Common myeloid progenitor, CD34-positive (primary cell): Measurements from ENCODE around the gene MN1.

Experiments
- CTCF ChIA-PET: fragments of 350-600 bp; sonication (Branson Sonifier 250); formaldehyde crosslinking; loops from one replicate; lab custom pipeline; 2021; ENCODE audit warnings: antibody characterized with exemption; lab: Charles Lee
- POLR2A ChIA-PET: fragments of 350-600 bp; sonication (Branson Sonifier 250); formaldehyde crosslinking; loops from one replicate; lab custom pipeline; 2021; ENCODE audit warnings: antibody characterized with exemption; lab: Charles Lee
- DNase-seq, 3 donors: peaks; one replicate each; pipeline versions ENCODE4 v3.0.0 to v3.0.0-alpha.2; 2013
- H3K27ac ChIP-seq, 2 experiments: 1 replicate in 1 of 2; 2 replicates in 1 of 2; pipeline ENCODE4 v1.7.0; 2013; ENCODE audit warnings: inconsistent platforms in 2 of 2, low read length in 2 of 2, mild to moderate bottlenecking in 2 of 2, low read depth in 1 of 2, moderate library complexity in 1 of 2; ENCODE audit not compliant: severe bottlenecking in 2 of 2, insufficient read depth in 1 of 2, poor library complexity in 1 of 2
- H3K27me3 ChIP-seq, 5 experiments: replicated peaks in 2 of 5; 1 replicate in 3 of 5; 2 replicates in 2 of 5; pipeline versions ENCODE4 v1.6.1 to v1.7.0; 2013; ENCODE audit warnings: low read length in 4 of 5, mild to moderate bottlenecking in 2 of 5, moderate library complexity in 2 of 5, inconsistent platforms in 1 of 5; ENCODE audit not compliant: insufficient read depth in 5 of 5, control insufficient read depth in 4 of 5
- H3K36me3 ChIP-seq, 4 experiments: 1 replicate in 2 of 4; 2 replicates in 2 of 4; pipeline versions ENCODE4 v1.6.1 to v1.7.0; 2013; ENCODE audit warnings: low read length in 3 of 4, control low read depth in 1 of 4, mild to moderate bottlenecking in 1 of 4; ENCODE audit not compliant: control insufficient read depth in 4 of 4, insufficient read depth in 4 of 4
- H3K4me1 ChIP-seq, 4 experiments: 1 replicate in 3 of 4; 2 replicates in 1 of 4; pipeline versions ENCODE4 v1.6.1 to v1.7.1; 2013; ENCODE audit warnings: low read length in 3 of 4, mild to moderate bottlenecking in 3 of 4, control low read depth in 1 of 4, inconsistent platforms in 1 of 4, moderate library complexity in 1 of 4; ENCODE audit not compliant: control insufficient read depth in 4 of 4, insufficient read depth in 4 of 4; ENCODE audit errors: control extremely low read depth in 1 of 4
- H3K4me3 ChIP-seq, 7 experiments: 1 replicate in 4 of 7; 2 replicates in 3 of 7; pipeline versions ENCODE4 v1.5.1 to v1.7.0; 2013; ENCODE audit warnings: mild to moderate bottlenecking in 7 of 7, low read length in 6 of 7, moderate library complexity in 6 of 7, inconsistent platforms in 2 of 7, low read depth in 2 of 7, control low read depth in 1 of 7; ENCODE audit not compliant: insufficient read depth in 4 of 7, control insufficient read depth in 1 of 7; ENCODE audit errors: extremely low read depth in 1 of 7
- H3K9me3 ChIP-seq, 5 experiments: 1 replicate in 4 of 5; 2 replicates in 1 of 5; pipeline versions ENCODE4 v1.6.1 to v1.7.1; 2013; ENCODE audit warnings: low read length in 4 of 5, mild to moderate bottlenecking in 2 of 5, inconsistent platforms in 1 of 5, low read depth in 1 of 5, moderate library complexity in 1 of 5; ENCODE audit not compliant: control insufficient read depth in 4 of 5, insufficient read depth in 2 of 5; ENCODE audit errors: control extremely low read depth in 1 of 5
- WGBS: methylation state at CpG from one replicate; pipeline ENCODE4 v1.1.5; 2013; ENCODE audit not compliant: insufficient coverage; 5-methylcytosine and 5-hydroxymethylcytosine counted together

MN1 gene

GRCh38 chr22:27805841-27806240, 4.3 kb upstream of the MN1 start:
- Histone ChIP-seq H3K4me3 (no peak overlapping the region), H3K36me3 (no peaks in the 10 kb centered on the region), H3K27me3 (no peaks in the 10 kb centered on the region), H3K4me1 (peaks cover 3 to 51% (median 35%) of the 10 kb centered on the region in 4 experiments), H3K9me3 (no peaks in the 10 kb centered on the region), H3K27ac (no peak overlapping the region)
- CTCF ChIA-PET, result interaction anchor here (1.2 to 4.6 kb wide), 3 partner anchors 12 to 401 kb away, joined by 3 to 20 read pairs (median 13); no protein-coding TSS in a partner anchor
- DNase-seq, result no peak
- 97% methylated on average over 5 of the region's 7 CpGs for WGBS
- POLR2A ChIA-PET, result no interaction called here

DNA sequence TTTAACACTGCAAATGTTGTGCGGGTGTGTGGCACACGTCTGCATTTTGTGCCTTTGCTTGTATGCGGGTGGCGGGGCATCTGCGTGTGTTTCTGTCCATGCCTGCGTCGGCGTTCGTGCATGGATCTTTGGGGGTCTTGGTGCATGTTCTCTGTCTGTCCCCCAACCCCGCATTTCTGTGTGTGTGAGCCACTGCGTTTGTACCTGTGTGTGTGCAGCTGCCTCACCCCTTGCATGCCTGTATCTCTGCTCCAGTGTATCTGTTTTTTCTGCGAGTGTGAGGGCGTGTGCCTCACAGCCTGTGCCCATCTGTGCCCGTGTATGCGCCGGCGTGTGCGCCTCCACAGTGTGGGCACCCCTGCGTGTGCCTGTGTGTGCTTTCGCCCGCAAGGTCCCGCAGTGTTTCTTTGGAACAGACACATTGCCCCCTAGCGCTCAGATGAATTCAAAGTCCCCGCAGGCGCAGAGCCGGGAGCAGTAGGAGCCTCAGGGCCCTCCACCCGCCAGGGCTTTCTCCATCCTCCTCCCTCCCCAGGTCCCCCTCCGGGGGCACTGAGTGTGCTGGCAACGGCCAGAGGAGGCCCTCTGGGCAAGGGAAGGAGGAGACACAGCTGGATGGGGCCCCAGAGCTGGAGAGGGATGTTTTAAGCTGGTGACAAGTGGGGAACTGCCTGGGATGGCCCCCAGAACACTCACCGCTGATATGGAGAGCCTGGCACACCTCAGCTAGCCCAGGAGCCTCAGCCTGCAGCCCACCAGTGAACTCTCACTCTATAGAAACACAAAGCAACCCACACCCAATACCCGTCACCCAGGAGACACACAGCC, 3.1 kb upstream of the MN1 start:
- Histone ChIP-seq H3K27me3 (no peaks in the 10 kb centered on the region), H3K36me3 (no peaks in the 10 kb centered on the region), H3K27ac (no peak overlapping the region), H3K4me1 (peaks cover 3 to 52% (median 38%) of the 10 kb centered on the region in 4 experiments), H3K4me3 (peak overlapping the region in 3 of 7 experiments; percentile 51 to 60 (median 53)), H3K9me3 (no peaks in the 10 kb centered on the region)
- peak; percentile 79 to 84 (median 83) for DNase-seq
- WGBS, result 29% methylated on average over 26 of the region's 31 CpGs
- ChIA-PET POLR2A (no interaction called here), CTCF (interaction anchor here (0.9 to 4.6 kb wide), 5 partner anchors 13 to 399 kb away, joined by 3 to 20 read pairs (median 4); no protein-coding TSS in a partner anchor)

- Histone ChIP-seq H3K4me3 (peak overlapping the region in 1 of 7 experiments; percentile 60), H3K27me3 (no peaks in the 10 kb centered on the region), H3K9me3 (no peaks in the 10 kb centered on the region), H3K36me3 (peaks cover 0 to 2% (median 0%) of the 10 kb centered on the region in 4 experiments), H3K4me1 (peaks cover 3 to 46% (median 35%) of the 10 kb centered on the region in 4 experiments), H3K27ac (no peak overlapping the region)
- DNase-seq, result no peak
- ChIA-PET CTCF (interaction anchor here (0.9 to 4.6 kb wide), 5 partner anchors 24 to 399 kb away, joined by 3 to 20 read pairs (median 4); no protein-coding TSS in a partner anchor), POLR2A (no interaction called here)
- WGBS, result 51% methylated on average over 7 of the region's 11 CpGs
These were observed 2.4 kb upstream of the MN1 start for GRCh38 chr22:27803841-27804415.

DNA sequence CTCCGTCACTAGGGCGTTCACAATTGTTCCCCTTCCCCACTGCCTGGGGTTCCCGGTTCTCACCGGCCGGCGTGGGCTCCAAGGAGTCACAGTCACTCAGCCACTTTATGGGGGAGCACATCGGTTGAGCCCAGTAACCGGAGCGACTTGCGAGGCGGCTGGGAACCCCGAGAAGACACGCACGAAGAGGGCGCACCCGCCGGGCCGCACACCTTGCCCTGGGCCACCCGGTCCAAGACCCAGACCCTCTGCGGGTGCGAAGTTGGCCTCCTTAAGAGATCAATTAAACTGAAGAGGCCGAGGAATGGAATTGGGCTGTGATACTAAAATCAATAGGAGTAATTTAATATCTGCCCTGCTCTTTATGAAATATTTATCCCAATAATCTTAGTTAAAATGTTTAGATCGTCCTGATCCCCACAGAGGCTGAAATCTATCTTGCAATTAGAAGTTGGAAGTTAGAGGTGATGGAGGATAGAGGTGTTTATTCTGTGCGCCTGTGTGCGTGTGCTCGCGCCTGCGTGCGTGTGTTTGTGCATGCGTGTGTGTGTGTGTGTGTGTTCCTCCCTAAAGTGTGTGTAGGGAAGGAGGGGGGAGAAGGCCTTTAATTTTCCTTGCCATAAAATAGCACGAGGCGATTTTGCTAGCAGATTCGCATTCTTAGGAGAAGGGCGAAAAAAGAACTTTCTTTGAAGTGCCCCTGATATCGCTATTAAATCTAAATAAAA, 954 bp upstream of the MN1 start:
- Histone ChIP-seq H3K36me3 (peaks cover 0 to 15% (median under 1%) of the 10 kb centered on the region in 4 experiments), H3K9me3 (no peaks in the 10 kb centered on the region), H3K4me3 (peak overlapping the region; percentile 69 to 91 (median 78)), H3K4me1 (peaks cover 3 to 42% (median 34%) of the 10 kb centered on the region in 4 experiments), H3K27ac (peak overlapping the region; percentile 15 to 64), H3K27me3 (no peaks in the 10 kb centered on the region)
- peak in 2 of 3 donors; percentile 30 to 32 for DNase-seq
- WGBS, result 34% methylated on average over 24 of the region's 35 CpGs
- ChIA-PET CTCF (interaction anchor here (1.0 to 2.7 kb wide), 3 partner anchors 23 to 191 kb away, joined by 3 to 13 read pairs (median 6); no protein-coding TSS in a partner anchor), POLR2A (interaction anchor here (1.6 kb wide), 1 partner anchor 190 kb away, joined by 6 read pairs; no protein-coding TSS in a partner anchor)

- peaks cover 0 to 3% (median 0%) of the 10 kb centered on the region in 5 experiments for H3K9me3 ChIP-seq
- peak overlapping the region in 1 of 2 experiments; percentile 64 for H3K27ac ChIP-seq
- peak in 2 of 3 donors; percentile 53 to 65 for DNase-seq
- WGBS, result 0% methylated on average over 17 of the region's 58 CpGs
- POLR2A ChIA-PET, result interaction anchor here (1.6 kb wide), 1 partner anchor 189 kb away, joined by 6 read pairs; no protein-coding TSS in a partner anchor
- CTCF ChIA-PET, result interaction anchor here (1.3 to 1.6 kb wide), 2 partner anchors 121 to 189 kb away, joined by 4 to 6 read pairs; no protein-coding TSS in a partner anchor
- H3K36me3 ChIP-seq, result peaks cover 2 to 28% (median 8%) of the 10 kb centered on the region in 4 experiments
- peaks cover 3 to 47% (median 34%) of the 10 kb centered on the region in 4 experiments for H3K4me1 ChIP-seq
- H3K27me3 ChIP-seq, result no peaks in the 10 kb centered on the region
- peak overlapping the region; percentile 69 to 91 (median 78) for H3K4me3 ChIP-seq
These were observed 347 bp downstream of the MN1 start for GRCh38 chr22:27801202-27801615.
